Left ventricle myocardium inferior (tissue), 1 donor: Measurements from ENCODE around the gene PDXK. TPM values are rescaled to one million over a fixed set of nuclear protein-coding genes. Genes with fewer than 3 reads are reported as not detected.
"Not testable (repeated sequence)": the region's sequence is repeated elsewhere in the genome, so short reads cannot be mapped to it uniquely, and the experiment has no call there.

ENCODE experiments used
- DNase-seq: peaks from one replicate; pipeline ENCODE4 v3.0.0-alpha.2; 2020
- H3K27ac ChIP-seq: fragments of 200-600 bp; replicated peaks from 2 replicates; pipeline ENCODE4 v1.8.0; 2021
- H3K27me3 ChIP-seq: fragments of 200-600 bp; 2 replicates; pipeline ENCODE4 v1.8.0; 2021; ENCODE audit warnings: low read depth
- H3K36me3 ChIP-seq: fragments of 200-600 bp; 2 replicates; pipeline ENCODE4 v1.8.0; 2021
- H3K4me1 ChIP-seq: fragments of 200-600 bp; 2 replicates; pipeline ENCODE4 v1.8.0; 2021
- H3K4me3 ChIP-seq: fragments of 200-600 bp; 2 replicates; pipeline ENCODE4 v1.8.0; 2021; ENCODE audit warnings: mild to moderate bottlenecking, moderate library complexity
- H3K9me3 ChIP-seq: fragments of 200-600 bp; replicated peaks from 2 replicates; pipeline ENCODE4 v1.8.0; 2021
- CTCF ChIP-seq: fragments of 200-600 bp; IDR thresholded peaks from 2 replicates; pipeline ENCODE4 v1.8.0; 2021; ENCODE audit warnings: antibody characterized with exemption, mild to moderate bottlenecking, borderline replicate concordance
- intact Hi-C: fragments of 100-400 bp; cut with micrococcal nuclease; formaldehyde crosslinking; loops from one replicate; pipeline ENCODE4 v1.11.0; 2022
- total RNA-seq: library from RNA; stranded (reverse); fragmentation: NEBNext Ultra II Directional; extraction: Animal tissue kit (Norgen Biotek cat#: 25700); gene quantifications from one replicate; pipeline ENCODE4 v1.2.1, GENCODE V29; 2021
- donor health status: DM: no; HTN: yes; CAD: no; lungs with severe emphysema.

The PDXK gene
- total RNA-seq, 1 donor from 2014 or later = 88.4 TPM

- TF ChIP-seq CTCF = no peak
- DNase-seq = no peak
- intact Hi-C loops = no loop called here
Measured at GRCh38 chr21:43708745-43709381, 10.1 kb upstream of the PDXK start.

GRCh38 chr21:43712268-43712942 lies 6.5 kb upstream of the PDXK start:
- Histone ChIP-seq H3K4me1 (no peaks in the 10 kb centered on the region), H3K36me3 (no peaks in the 10 kb centered on the region), H3K9me3 (no peaks in the 10 kb centered on the region), H3K27ac (no peak overlapping the region), H3K27me3 (no peaks in the 10 kb centered on the region), H3K4me3 (no peak overlapping the region)
- intact Hi-C loops = no loop called here
- no peak for DNase-seq
- no peak for TF ChIP-seq CTCF

More at GRCh38 chr21:43708745-43709381, 10.1 kb upstream of the PDXK start:
- peaks cover under 1% of the 10 kb centered on the region for H3K4me1 ChIP-seq
- no peak overlapping the region for H3K27ac ChIP-seq
- no peak overlapping the region for H3K4me3 ChIP-seq
- H3K36me3 ChIP-seq = no peaks in the 10 kb centered on the region
- H3K9me3 ChIP-seq = no peaks in the 10 kb centered on the region
- no peaks in the 10 kb centered on the region for H3K27me3 ChIP-seq

- H3K36me3 ChIP-seq, DNase-seq, H3K4me1 ChIP-seq, H3K9me3 ChIP-seq, intact Hi-C loops, H3K27me3 ChIP-seq, H3K27ac ChIP-seq, H3K4me3 ChIP-seq: not testable (repeated sequence)
Measured at GRCh38 chr21:43713123-43713522, 5.8 kb upstream of the PDXK start.

- no peak overlapping the region for H3K27ac ChIP-seq
- no peak overlapping the region for H3K4me3 ChIP-seq
- H3K27me3 ChIP-seq = no peaks in the 10 kb centered on the region
- intact Hi-C loops = no loop called here
- peaks cover 32% of the 10 kb centered on the region for H3K4me1 ChIP-seq
- no peak for DNase-seq
- no peak for TF ChIP-seq CTCF
- no peaks in the 10 kb centered on the region for H3K9me3 ChIP-seq
- no peaks in the 10 kb centered on the region for H3K36me3 ChIP-seq
Measured at GRCh38 chr21:43716376-43717165, 2.4 kb upstream of the PDXK start.

GRCh38 chr21:43717166-43717853 lies 1.6 kb upstream of the PDXK start:
- Histone ChIP-seq H3K27me3 (no peaks in the 10 kb centered on the region), H3K9me3 (no peaks in the 10 kb centered on the region), H3K36me3 (no peaks in the 10 kb centered on the region), H3K4me3 (no peak overlapping the region), H3K4me1 (peaks cover 40% of the 10 kb centered on the region), H3K27ac (no peak overlapping the region)
- TF ChIP-seq CTCF = no peak
- intact Hi-C loops = no loop called here
- no peak for DNase-seq
